H9 (cell line): Measurements from ENCODE around the gene MAP3K7. TPM values are rescaled to one million over a fixed set of nuclear protein-coding genes. Genes with fewer than 3 reads are reported as not detected.

Source experiments
- DNase-seq: peaks from one replicate; pipeline ENCODE4 v3.0.0-alpha.2; 2017
- H2AFZ ChIP-seq: one replicate; pipeline ENCODE4 v1.6.1; 2013; ENCODE audit warnings: mild to moderate bottlenecking, low read length, control low read depth, moderate library complexity
- H2AK5ac ChIP-seq: 2 replicates; pipeline ENCODE4 v1.6.1; 2013; ENCODE audit warnings: low read length, control low read depth, mixed read lengths; ENCODE audit not compliant: insufficient read length
- H2BK120ac ChIP-seq: one replicate; pipeline ENCODE4 v1.6.1; 2013; ENCODE audit warnings: low read depth, mild to moderate bottlenecking, low read length, control low read depth, inconsistent platforms; ENCODE audit not compliant: poor library complexity, severe bottlenecking
- H2BK12ac ChIP-seq: 2 replicates; pipeline ENCODE4 v1.6.1; 2013; ENCODE audit warnings: low read length, control low read depth, mixed read lengths, low read depth; ENCODE audit not compliant: insufficient read length
- H2BK15ac ChIP-seq: 2 replicates; pipeline ENCODE4 v1.6.1; 2013; ENCODE audit warnings: low read depth, low read length, control low read depth
- H2BK20ac ChIP-seq: one replicate; pipeline ENCODE4 v1.6.1; 2013; ENCODE audit warnings: low read depth, mild to moderate bottlenecking, low read length, control low read depth, inconsistent platforms; ENCODE audit not compliant: poor library complexity, severe bottlenecking
- H2BK5ac ChIP-seq: 2 replicates; pipeline ENCODE4 v1.6.1; 2013; ENCODE audit warnings: low read length, control low read depth, mixed read lengths; ENCODE audit not compliant: insufficient read length
- H3K14ac ChIP-seq: 2 replicates; pipeline ENCODE4 v1.6.1; 2013; ENCODE audit warnings: low read length, control low read depth; ENCODE audit not compliant: insufficient read depth
- H3K18ac ChIP-seq: 2 replicates; pipeline ENCODE4 v1.6.1; 2013; ENCODE audit warnings: low read depth, mild to moderate bottlenecking, mixed read lengths, low read length, control low read depth; ENCODE audit not compliant: insufficient read length
- H3K23ac ChIP-seq: 2 replicates; pipeline ENCODE4 v1.6.1; 2013; ENCODE audit warnings: low read length, control low read depth, mixed read lengths, low read depth; ENCODE audit not compliant: insufficient read length
- H3K23me2 ChIP-seq: 2 replicates; pipeline ENCODE4 v1.6.1; 2013; ENCODE audit warnings: low read depth, mild to moderate bottlenecking, mixed read lengths, low read length, control low read depth; ENCODE audit not compliant: insufficient read length, poor library complexity, severe bottlenecking
- H3K27ac ChIP-seq: 2 replicates; pipeline ENCODE4 v1.5.1; 2013; ENCODE audit warnings: low read length, control low read depth, mixed read lengths, low read depth; ENCODE audit not compliant: insufficient read length
- H3K27me3 ChIP-seq: 2 replicates; pipeline ENCODE4 v1.6.1; 2013; ENCODE audit warnings: low read length, control low read depth, inconsistent platforms; ENCODE audit not compliant: insufficient read depth
- H3K4ac ChIP-seq: 2 replicates; pipeline ENCODE4 v1.6.1; 2013; ENCODE audit warnings: low read depth, mild to moderate bottlenecking, control low read depth, inconsistent platforms, low read length, moderate library complexity
- H3K4me1 ChIP-seq: 2 replicates; pipeline ENCODE4 v1.6.1; 2013; ENCODE audit warnings: low read length, control low read depth, inconsistent platforms; ENCODE audit not compliant: insufficient read depth
- H3K4me2 ChIP-seq: 2 replicates; pipeline ENCODE4 v1.6.1; 2013; ENCODE audit warnings: low read length, control low read depth, mixed read lengths; ENCODE audit not compliant: insufficient read length, insufficient read depth
- H3K56ac ChIP-seq: 2 replicates; pipeline ENCODE4 v1.6.1; 2013; ENCODE audit warnings: low read depth, mild to moderate bottlenecking, mixed read lengths, low read length, control low read depth; ENCODE audit not compliant: insufficient read length
- H3K79me1 ChIP-seq: 2 replicates; pipeline ENCODE4 v1.6.1; 2013; ENCODE audit warnings: low read depth, mild to moderate bottlenecking, moderate library complexity, low read length, control low read depth, inconsistent platforms; ENCODE audit not compliant: insufficient read depth, poor library complexity, severe bottlenecking
- H3K79me2 ChIP-seq: 2 replicates; pipeline ENCODE4 v1.6.1; 2013; ENCODE audit warnings: low read length, control low read depth, inconsistent platforms; ENCODE audit not compliant: insufficient read depth
- H3K9ac ChIP-seq: 2 replicates; pipeline ENCODE4 v1.6.1; 2013; ENCODE audit warnings: low read length, control low read depth, mixed read lengths; ENCODE audit not compliant: insufficient read length; ENCODE audit errors: extremely low read depth
- H3K9me3 ChIP-seq: one replicate; pipeline ENCODE4 v1.6.1; 2013; ENCODE audit warnings: low read depth, low read length, inconsistent platforms; ENCODE audit not compliant: control insufficient read depth
- H3T11ph ChIP-seq: one replicate; pipeline ENCODE4 v1.6.1; 2013; ENCODE audit warnings: mild to moderate bottlenecking, low read length, control low read depth, inconsistent platforms
- H4K20me1 ChIP-seq: one replicate; pipeline ENCODE4 v1.6.1; 2013; ENCODE audit not compliant: control insufficient read depth, insufficient read length, insufficient read depth
- H4K5ac ChIP-seq: 2 replicates; pipeline ENCODE4 v1.6.1; 2013; ENCODE audit warnings: low read depth, mild to moderate bottlenecking, mixed read lengths, low read length, control low read depth; ENCODE audit not compliant: insufficient read length
- H4K8ac ChIP-seq: replicated peaks from 2 replicates; pipeline ENCODE4 v1.6.1; 2013; ENCODE audit warnings: low read length, control low read depth, mixed read lengths, low read depth; ENCODE audit not compliant: insufficient read length
- H4K91ac ChIP-seq: 2 replicates; pipeline ENCODE4 v1.6.1; 2013; ENCODE audit warnings: low read depth, mild to moderate bottlenecking, moderate library complexity, mixed read lengths, low read length, control low read depth; ENCODE audit not compliant: insufficient read length
- H3K27ac Mint-ChIP-seq, 3 experiments: 2 replicates in 2 of 3; 3 replicates in 1 of 3; pipeline ENCODE4 v1.8.0; 2020 to 2021; ENCODE audit warnings: mixed read lengths in 3 of 3, mild to moderate bottlenecking in 1 of 3, moderate library complexity in 1 of 3
- H3K27me3 Mint-ChIP-seq: 2 replicates; pipeline ENCODE4 v1.8.0; 2021; ENCODE audit warnings: low read depth, mild to moderate bottlenecking, moderate library complexity, mixed read lengths
- H3K36me3 Mint-ChIP-seq, 3 experiments: 2 replicates in 2 of 3; 3 replicates in 1 of 3; pipeline ENCODE4 v1.8.0; 2020 to 2021; ENCODE audit warnings: low read depth in 3 of 3, mixed read lengths in 3 of 3; ENCODE audit not compliant: insufficient read depth in 1 of 3
- H3K4me1 Mint-ChIP-seq, 2 experiments: 2 replicates each; pipeline ENCODE4 v1.8.0; 2020; ENCODE audit warnings: mixed read lengths in 2 of 2
- H3K4me3 Mint-ChIP-seq, 2 experiments: 2 replicates in 1 of 2; 3 replicates in 1 of 2; pipeline ENCODE4 v1.8.0; 2020 to 2021; ENCODE audit warnings: mild to moderate bottlenecking in 2 of 2, mixed read lengths in 2 of 2, moderate library complexity in 1 of 2
- H3K9me3 Mint-ChIP-seq, 2 experiments: 2 replicates in 1 of 2; 3 replicates in 1 of 2; pipeline ENCODE4 v1.8.0; 2020; ENCODE audit warnings: mild to moderate bottlenecking in 2 of 2, mixed read lengths in 2 of 2, moderate library complexity in 1 of 2
- whole genome bisulfite sequencing: extraction: QIAGEN DNeasy Blood & Tissue Kit; methylation state at CpG from one replicate; pipeline ENCODE4 v1.1.7; 2013; ENCODE audit warnings: missing lambda C conversion rate, low lambda C conversion rate, mixed read lengths; ENCODE audit not compliant: insufficient read length; ENCODE audit errors: extremely low coverage; 5-methylcytosine and 5-hydroxymethylcytosine counted together
- total RNA-seq: library from RNA; stranded (reverse); gene quantifications from 2 replicates; pipeline ENCODE4 v1.2.1, GENCODE V29; 2021
- TF ChIP-seq, protein P1 (sequence below): fragments of 200-600 bp; sonication (generic); conservative IDR thresholded peaks from 3 replicates; pipeline ENCODE4 v1.8.0; 2021; ENCODE audit warnings: antibody characterized with exemption, mild to moderate bottlenecking

MAP3K7 gene
- total RNA-seq, 1 experiment from 2014 or later: 31.3 TPM

DNA sequence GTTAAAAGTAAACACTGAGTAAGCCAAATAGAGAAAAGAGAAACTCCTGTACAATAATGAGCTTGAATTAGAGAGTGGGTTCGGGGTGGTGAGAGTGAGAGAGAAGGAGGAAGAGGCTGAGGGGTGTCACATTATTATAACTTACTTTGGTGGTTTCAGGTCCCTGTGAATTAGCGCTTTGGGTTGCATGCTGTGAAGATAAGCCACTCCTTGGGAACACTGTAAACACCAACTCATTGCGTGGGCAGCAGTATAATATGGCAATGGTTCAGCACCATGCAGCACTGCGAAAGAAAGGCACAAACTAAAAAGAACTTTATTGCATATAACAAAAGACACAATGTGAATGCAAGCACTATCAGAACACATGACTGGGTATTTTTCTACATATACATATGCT, 26.9 kb downstream of the MAP3K7 start:
- H3K4me3 Mint-ChIP-seq: no peak overlapping the region

More for the DNA sequence above, 26.9 kb downstream of the MAP3K7 start:
- no peaks in the 10 kb centered on the region for H3K4me1 ChIP-seq
- H3K18ac ChIP-seq: no peak overlapping the region
- H2BK15ac ChIP-seq: no peak overlapping the region
- H3K27me3 ChIP-seq: no peaks in the 10 kb centered on the region
- no peak for DNase-seq
- H3K4me2 ChIP-seq: no peak overlapping the region
- H2BK120ac ChIP-seq: no peak overlapping the region
- Mint-ChIP-seq H3K36me3 (peaks cover 42 to 75% (median 73%) of the 10 kb centered on the region in 3 experiments), H3K9me3 (peaks cover 11 to 18% of the 10 kb centered on the region in 2 experiments), H3K4me1 (no peaks in the 10 kb centered on the region), H3K27ac (no peak overlapping the region; a peak in 2 of 7 replicates), H3K27me3 (no peaks in the 10 kb centered on the region)
- no peak overlapping the region for H3K4ac ChIP-seq
- no peaks in the 10 kb centered on the region for H3K23me2 ChIP-seq
- H3K79me2 ChIP-seq: no peaks in the 10 kb centered on the region
- H2AFZ ChIP-seq: no peak overlapping the region
- no peak overlapping the region for H2AK5ac ChIP-seq
- no peak overlapping the region for H4K8ac ChIP-seq
- H2BK5ac ChIP-seq: no peak overlapping the region
- TF ChIP-seq, protein P1, sequence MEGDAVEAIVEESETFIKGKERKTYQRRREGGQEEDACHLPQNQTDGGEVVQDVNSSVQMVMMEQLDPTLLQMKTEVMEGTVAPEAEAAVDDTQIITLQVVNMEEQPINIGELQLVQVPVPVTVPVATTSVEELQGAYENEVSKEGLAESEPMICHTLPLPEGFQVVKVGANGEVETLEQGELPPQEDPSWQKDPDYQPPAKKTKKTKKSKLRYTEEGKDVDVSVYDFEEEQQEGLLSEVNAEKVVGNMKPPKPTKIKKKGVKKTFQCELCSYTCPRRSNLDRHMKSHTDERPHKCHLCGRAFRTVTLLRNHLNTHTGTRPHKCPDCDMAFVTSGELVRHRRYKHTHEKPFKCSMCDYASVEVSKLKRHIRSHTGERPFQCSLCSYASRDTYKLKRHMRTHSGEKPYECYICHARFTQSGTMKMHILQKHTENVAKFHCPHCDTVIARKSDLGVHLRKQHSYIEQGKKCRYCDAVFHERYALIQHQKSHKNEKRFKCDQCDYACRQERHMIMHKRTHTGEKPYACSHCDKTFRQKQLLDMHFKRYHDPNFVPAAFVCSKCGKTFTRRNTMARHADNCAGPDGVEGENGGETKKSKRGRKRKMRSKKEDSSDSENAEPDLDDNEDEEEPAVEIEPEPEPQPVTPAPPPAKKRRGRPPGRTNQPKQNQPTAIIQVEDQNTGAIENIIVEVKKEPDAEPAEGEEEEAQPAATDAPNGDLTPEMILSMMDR: no peak
- H4K5ac ChIP-seq: no peak overlapping the region
- WGBS: 100% methylated on average over 1 of the region's 4 CpGs
- H3K9me3 ChIP-seq: no peaks in the 10 kb centered on the region
- no peak overlapping the region for H2BK12ac ChIP-seq
- no peak overlapping the region for H3T11ph ChIP-seq
- H2BK20ac ChIP-seq: no peak overlapping the region
- no peaks in the 10 kb centered on the region for H4K20me1 ChIP-seq
- H3K23ac ChIP-seq: no peak overlapping the region
- no peak overlapping the region for H4K91ac ChIP-seq
- H3K9ac ChIP-seq: no peak overlapping the region
- H3K79me1 ChIP-seq: no peaks in the 10 kb centered on the region
- H3K14ac ChIP-seq: no peak overlapping the region
- no peak overlapping the region for H3K56ac ChIP-seq
- no peak overlapping the region for H3K27ac ChIP-seq
